ENCODE data around the gene BAIAP2.

Gene BAIAP2

GRCh38 chr17:81124377-81124776 is 89.4 kb downstream of the BAIAP2 start:
- Histone ChIP-seq H3K27ac (ENCODE audit: low read depth, low read length) (no peak overlapping the region), H3K4me3 (ENCODE audit: low read depth in 1 of 2, low read length in 2 of 2) (no peak overlapping the region), H3K36me3 (ENCODE audit: insufficient read depth, low read length) (no peaks in the 10 kb centered on the region), H3K4me1 (ENCODE audit: insufficient read depth, low read length) (no peaks in the 10 kb centered on the region), H3K9ac (ENCODE audit: low read length) (no peak overlapping the region), H3K27me3 (ENCODE audit: control insufficient read depth in 1 of 2, insufficient read depth in 2 of 2, low read length in 2 of 2) (peaks cover 0 to 13% of the 10 kb centered on the region in 2 donors), H3K9me3 (ENCODE audit: low read length) (no peaks in the 10 kb centered on the region)

GRCh38 chr17:81125573-81126081 is 90.7 kb downstream of the BAIAP2 start:
- peaks cover 0 to 4% of the 10 kb centered on the region in 2 donors for H3K27me3 ChIP-seq (ENCODE audit: control insufficient read depth in 1 of 2, insufficient read depth in 2 of 2, low read length in 2 of 2)
- no peaks in the 10 kb centered on the region for H3K36me3 ChIP-seq (ENCODE audit: insufficient read depth, low read length)
- H3K4me3 ChIP-seq (ENCODE audit: low read depth in 1 of 2, low read length in 2 of 2), result no peak overlapping the region
- no peaks in the 10 kb centered on the region for H3K4me1 ChIP-seq (ENCODE audit: insufficient read depth, low read length)
- no peak overlapping the region for H3K9ac ChIP-seq (ENCODE audit: low read length)
- H3K9me3 ChIP-seq (ENCODE audit: low read length), result no peaks in the 10 kb centered on the region
- no peak overlapping the region for H3K27ac ChIP-seq (ENCODE audit: low read depth, low read length)

GRCh38 chr17:81126281-81127132 is 91.6 kb downstream of the BAIAP2 start:
- no peaks in the 10 kb centered on the region for H3K9me3 ChIP-seq (ENCODE audit: low read length)
- no peak overlapping the region for H3K4me3 ChIP-seq (ENCODE audit: low read depth in 1 of 2, low read length in 2 of 2)
- no peaks in the 10 kb centered on the region for H3K36me3 ChIP-seq (ENCODE audit: insufficient read depth, low read length)
- no peaks in the 10 kb centered on the region for H3K4me1 ChIP-seq (ENCODE audit: insufficient read depth, low read length)
- H3K27me3 ChIP-seq (ENCODE audit: control insufficient read depth in 1 of 2, insufficient read depth in 2 of 2, low read length in 2 of 2), result peaks cover 0 to 4% of the 10 kb centered on the region in 2 donors
- no peak overlapping the region for H3K9ac ChIP-seq (ENCODE audit: low read length)
- H3K27ac ChIP-seq (ENCODE audit: low read depth, low read length), result no peak overlapping the region

GRCh38 chr17:81127133-81127455 is 92.1 kb downstream of the BAIAP2 start:
- Histone ChIP-seq H3K27me3 (ENCODE audit: control insufficient read depth in 1 of 2, insufficient read depth in 2 of 2, low read length in 2 of 2) (peaks cover 0 to 4% of the 10 kb centered on the region in 2 donors), H3K36me3 (ENCODE audit: insufficient read depth, low read length) (no peaks in the 10 kb centered on the region), H3K9ac (ENCODE audit: low read length) (no peak overlapping the region), H3K4me3 (ENCODE audit: low read depth in 1 of 2, low read length in 2 of 2) (no peak overlapping the region), H3K9me3 (ENCODE audit: low read length) (no peaks in the 10 kb centered on the region), H3K27ac (ENCODE audit: low read depth, low read length) (no peak overlapping the region), H3K4me1 (ENCODE audit: insufficient read depth, low read length) (no peaks in the 10 kb centered on the region)

GRCh38 chr17:81127526-81128177 is 92.7 kb downstream of the BAIAP2 start:
- Histone ChIP-seq H3K9me3 (ENCODE audit: low read length) (no peaks in the 10 kb centered on the region), H3K4me1 (ENCODE audit: insufficient read depth, low read length) (no peaks in the 10 kb centered on the region), H3K9ac (ENCODE audit: low read length) (no peak overlapping the region)

GRCh38 chr17:81128338-81128737 is 93.4 kb downstream of the BAIAP2 start:
- H3K36me3 ChIP-seq (ENCODE audit: insufficient read depth, low read length), result no peaks in the 10 kb centered on the region
- H3K9ac ChIP-seq (ENCODE audit: low read length), result no peak overlapping the region
- H3K4me1 ChIP-seq (ENCODE audit: insufficient read depth, low read length), result no peaks in the 10 kb centered on the region
- no peak overlapping the region for H3K4me3 ChIP-seq (ENCODE audit: low read depth in 1 of 2, low read length in 2 of 2)
- no peak overlapping the region for H3K27ac ChIP-seq (ENCODE audit: low read depth, low read length)
- H3K27me3 ChIP-seq (ENCODE audit: control insufficient read depth in 1 of 2, insufficient read depth in 2 of 2, low read length in 2 of 2), result peaks cover 0 to 4% of the 10 kb centered on the region in 2 donors
- no peaks in the 10 kb centered on the region for H3K9me3 ChIP-seq (ENCODE audit: low read length)

More at GRCh38 chr17:81127526-81128177, 92.7 kb downstream of the BAIAP2 start:
- Histone ChIP-seq H3K27me3 (ENCODE audit: control insufficient read depth in 1 of 2, insufficient read depth in 2 of 2, low read length in 2 of 2) (peaks cover 0 to 4% of the 10 kb centered on the region in 2 donors), H3K27ac (ENCODE audit: low read depth, low read length) (no peak overlapping the region), H3K4me3 (ENCODE audit: low read depth in 1 of 2, low read length in 2 of 2) (no peak overlapping the region), H3K36me3 (ENCODE audit: insufficient read depth, low read length) (no peaks in the 10 kb centered on the region)

GRCh38 chr17:81128774-81129173 is 93.8 kb downstream of the BAIAP2 start:
- H3K4me1 ChIP-seq (ENCODE audit: insufficient read depth, low read length), result no peaks in the 10 kb centered on the region
- no peak overlapping the region for H3K4me3 ChIP-seq (ENCODE audit: low read depth in 1 of 2, low read length in 2 of 2)
- H3K27me3 ChIP-seq (ENCODE audit: control insufficient read depth in 1 of 2, insufficient read depth in 2 of 2, low read length in 2 of 2), result peaks cover 0 to 4% of the 10 kb centered on the region in 2 donors
- H3K9me3 ChIP-seq (ENCODE audit: low read length), result no peaks in the 10 kb centered on the region
- no peaks in the 10 kb centered on the region for H3K36me3 ChIP-seq (ENCODE audit: insufficient read depth, low read length)
- H3K27ac ChIP-seq (ENCODE audit: low read depth, low read length), result no peak overlapping the region
- no peak overlapping the region for H3K9ac ChIP-seq (ENCODE audit: low read length)

- Histone ChIP-seq H3K9me3 (ENCODE audit: low read length) (no peaks in the 10 kb centered on the region), H3K4me1 (ENCODE audit: insufficient read depth, low read length) (no peaks in the 10 kb centered on the region), H3K9ac (ENCODE audit: low read length) (no peak overlapping the region), H3K4me3 (ENCODE audit: low read depth in 1 of 2, low read length in 2 of 2) (no peak overlapping the region), H3K36me3 (ENCODE audit: insufficient read depth, low read length) (no peaks in the 10 kb centered on the region), H3K27ac (ENCODE audit: low read depth, low read length) (no peak overlapping the region), H3K27me3 (ENCODE audit: control insufficient read depth in 1 of 2, insufficient read depth in 2 of 2, low read length in 2 of 2) (peaks cover 0 to 4% of the 10 kb centered on the region in 2 donors)
Observed at GRCh38 chr17:81129289-81129688, 94.3 kb downstream of the BAIAP2 start.

GRCh38 chr17:81129711-81130367 is 94.9 kb downstream of the BAIAP2 start:
- Histone ChIP-seq H3K4me3 (ENCODE audit: low read depth in 1 of 2, low read length in 2 of 2) (no peak overlapping the region), H3K36me3 (ENCODE audit: insufficient read depth, low read length) (no peaks in the 10 kb centered on the region), H3K9me3 (ENCODE audit: low read length) (no peaks in the 10 kb centered on the region), H3K4me1 (ENCODE audit: insufficient read depth, low read length) (no peaks in the 10 kb centered on the region), H3K9ac (ENCODE audit: low read length) (no peak overlapping the region), H3K27ac (ENCODE audit: low read depth, low read length) (no peak overlapping the region), H3K27me3 (ENCODE audit: control insufficient read depth in 1 of 2, insufficient read depth in 2 of 2, low read length in 2 of 2) (peaks cover 0 to 4% of the 10 kb centered on the region in 2 donors)

- Histone ChIP-seq H3K36me3 (ENCODE audit: insufficient read depth, low read length) (no peaks in the 10 kb centered on the region), H3K4me1 (ENCODE audit: insufficient read depth, low read length) (no peaks in the 10 kb centered on the region), H3K4me3 (ENCODE audit: low read depth in 1 of 2, low read length in 2 of 2) (no peak overlapping the region), H3K9me3 (ENCODE audit: low read length) (no peaks in the 10 kb centered on the region), H3K9ac (ENCODE audit: low read length) (no peak overlapping the region), H3K27me3 (ENCODE audit: control insufficient read depth in 1 of 2, insufficient read depth in 2 of 2, low read length in 2 of 2) (peaks cover 0 to 4% of the 10 kb centered on the region in 2 donors), H3K27ac (ENCODE audit: low read depth, low read length) (no peak overlapping the region)
Observed at GRCh38 chr17:81130385-81131361, 95.7 kb downstream of the BAIAP2 start.
